IPS-NIHi7 (cell line): Measurements from ENCODE around the gene GRIN3B.
"Not testable (repeated sequence)": the region's sequence is repeated elsewhere in the genome, so short reads cannot be mapped to it uniquely, and the experiment has no call there.

Source experiments
- DNase-seq: peaks from one replicate; pipeline ENCODE4 v3.0.0; 2012; ENCODE audit warnings: mixed read lengths; ENCODE audit errors: extremely low spot score

The GRIN3B gene

GRCh38 chr19:1000095-1000494 lies at the start of gene GRIN3B:
TSS of gene GRIN3B (plus strand) at chr19:1000419. CDS start at chr19:1000438, 19 bp downstream.
- peak; percentile 93 for DNase-seq

GRCh38 chr19:952049-952679 lies 48.1 kb upstream of the GRIN3B start:
- no peak for DNase-seq

- peak; percentile 66 for DNase-seq
Measured at GRCh38 chr19:952680-953444, 47.4 kb upstream of the GRIN3B start.

DNA sequence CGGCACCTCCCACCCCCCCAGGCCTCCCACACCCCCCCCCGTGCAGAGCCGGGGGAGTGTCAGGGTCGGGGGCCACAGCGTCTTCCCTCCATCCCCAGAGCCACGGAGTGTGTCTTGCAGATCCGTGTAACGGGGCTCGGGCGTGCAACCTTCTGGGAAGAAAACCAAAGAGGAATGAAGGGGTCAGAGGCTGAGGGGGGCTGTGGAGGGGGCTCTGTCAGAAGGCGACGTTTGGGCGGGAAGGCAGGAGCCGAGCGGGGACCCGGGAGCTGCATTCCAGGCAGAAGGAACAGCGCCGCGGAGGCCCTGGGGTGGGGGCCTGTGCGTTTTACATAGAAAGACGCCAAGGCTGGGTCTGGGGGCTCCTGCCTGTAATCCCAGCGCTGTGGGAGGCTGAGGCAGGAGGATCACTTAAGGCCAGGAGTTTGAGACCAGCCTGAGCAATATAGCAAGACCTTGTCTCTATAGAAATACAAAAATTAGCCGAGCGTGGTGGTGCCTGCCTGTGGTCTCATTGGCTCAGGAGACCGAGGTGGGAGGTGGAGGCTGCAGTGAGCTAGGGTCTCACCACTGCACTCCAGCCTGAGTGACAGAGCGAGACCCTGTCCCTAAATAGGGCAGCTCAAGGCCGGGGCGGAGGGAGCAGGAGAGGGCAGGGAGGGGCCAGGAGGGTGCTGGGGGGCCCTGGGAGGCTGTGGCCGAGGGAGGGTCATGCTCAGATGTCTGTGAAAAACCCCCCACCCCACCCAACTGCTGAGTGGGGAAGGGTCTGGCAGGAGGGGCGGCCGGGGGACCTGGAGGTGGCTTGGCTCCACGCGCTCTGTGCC lies 46.6 kb upstream of the GRIN3B start:
- DNase-seq: peak; percentile 50

DNA sequence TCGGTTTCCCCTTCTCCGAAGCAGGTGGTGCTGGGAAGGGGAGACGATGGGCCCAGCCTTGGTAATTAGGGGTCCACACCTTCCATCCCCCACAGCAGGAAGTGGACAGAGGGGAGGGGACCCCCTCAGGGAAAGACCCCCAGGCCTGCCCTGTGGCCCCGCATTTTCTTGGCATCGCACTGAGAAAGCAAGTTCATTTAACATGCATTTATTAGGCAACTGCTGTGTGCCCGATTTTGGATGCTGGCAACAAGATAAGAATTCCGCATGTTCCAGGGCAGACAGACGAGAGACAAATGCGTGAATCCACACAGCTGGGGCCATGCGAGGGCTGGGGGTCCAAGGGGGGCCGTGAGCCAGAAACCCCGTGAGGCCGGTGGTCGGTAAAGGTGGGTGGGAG lies 45.9 kb upstream of the GRIN3B start:
- no peak for DNase-seq

GRCh38 chr19:954672-955494 lies 45.3 kb upstream of the GRIN3B start:
- DNase-seq: peak; percentile 57

DNA sequence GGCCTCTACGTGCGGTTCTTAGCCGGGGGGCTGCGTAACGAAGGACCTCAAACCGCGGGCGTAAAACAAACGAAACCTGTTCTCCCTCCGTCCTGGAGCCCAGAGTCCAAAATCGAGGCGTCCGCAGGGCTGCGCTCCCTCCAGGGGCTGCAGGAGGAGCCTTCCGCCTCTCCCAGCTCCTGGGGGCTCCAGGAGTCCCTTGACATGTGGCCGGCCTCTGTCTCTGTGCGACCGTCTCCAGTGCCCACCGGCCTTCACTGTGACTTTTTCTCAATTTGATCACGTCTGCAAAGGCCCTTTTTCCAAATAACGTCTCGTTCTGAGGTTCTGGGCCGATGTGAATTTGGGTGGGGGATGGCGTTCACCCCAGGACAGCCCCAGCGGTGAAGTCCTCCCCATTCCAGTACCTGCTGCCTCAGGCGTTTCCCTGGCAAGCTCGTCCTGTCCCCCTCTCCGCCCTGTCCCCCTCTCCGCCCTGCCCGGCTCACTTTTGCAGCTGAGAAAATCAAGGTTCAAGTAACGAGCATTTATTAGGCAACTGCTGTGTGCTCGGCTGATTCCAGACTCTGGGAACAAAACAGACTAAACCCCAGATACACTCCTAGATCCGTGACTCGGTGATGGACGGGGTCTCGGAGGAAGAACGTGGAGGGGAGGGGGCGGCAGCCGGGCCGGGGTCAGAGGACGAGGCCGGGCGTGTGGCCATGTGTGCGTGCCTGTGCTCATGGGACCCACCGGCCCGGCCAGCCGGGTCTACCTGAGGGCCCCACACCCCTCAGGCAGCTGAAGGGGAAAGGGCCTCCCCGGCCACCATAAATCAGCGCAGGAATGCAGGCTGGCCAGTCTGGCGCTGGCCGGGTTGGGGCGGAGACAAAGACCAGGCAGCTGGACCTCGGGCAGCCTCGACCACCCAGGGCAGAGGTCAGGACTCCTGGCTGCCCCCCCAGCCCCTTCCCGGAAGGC lies 44.1 kb upstream of the GRIN3B start:
- DNase-seq: no peak

GRCh38 chr19:956766-957440 lies 43.3 kb upstream of the GRIN3B start:
- DNase-seq: peak; percentile 61

- DNase-seq: not testable (repeated sequence)
Measured at GRCh38 chr19:957578-957977, 42.6 kb upstream of the GRIN3B start.

DNA sequence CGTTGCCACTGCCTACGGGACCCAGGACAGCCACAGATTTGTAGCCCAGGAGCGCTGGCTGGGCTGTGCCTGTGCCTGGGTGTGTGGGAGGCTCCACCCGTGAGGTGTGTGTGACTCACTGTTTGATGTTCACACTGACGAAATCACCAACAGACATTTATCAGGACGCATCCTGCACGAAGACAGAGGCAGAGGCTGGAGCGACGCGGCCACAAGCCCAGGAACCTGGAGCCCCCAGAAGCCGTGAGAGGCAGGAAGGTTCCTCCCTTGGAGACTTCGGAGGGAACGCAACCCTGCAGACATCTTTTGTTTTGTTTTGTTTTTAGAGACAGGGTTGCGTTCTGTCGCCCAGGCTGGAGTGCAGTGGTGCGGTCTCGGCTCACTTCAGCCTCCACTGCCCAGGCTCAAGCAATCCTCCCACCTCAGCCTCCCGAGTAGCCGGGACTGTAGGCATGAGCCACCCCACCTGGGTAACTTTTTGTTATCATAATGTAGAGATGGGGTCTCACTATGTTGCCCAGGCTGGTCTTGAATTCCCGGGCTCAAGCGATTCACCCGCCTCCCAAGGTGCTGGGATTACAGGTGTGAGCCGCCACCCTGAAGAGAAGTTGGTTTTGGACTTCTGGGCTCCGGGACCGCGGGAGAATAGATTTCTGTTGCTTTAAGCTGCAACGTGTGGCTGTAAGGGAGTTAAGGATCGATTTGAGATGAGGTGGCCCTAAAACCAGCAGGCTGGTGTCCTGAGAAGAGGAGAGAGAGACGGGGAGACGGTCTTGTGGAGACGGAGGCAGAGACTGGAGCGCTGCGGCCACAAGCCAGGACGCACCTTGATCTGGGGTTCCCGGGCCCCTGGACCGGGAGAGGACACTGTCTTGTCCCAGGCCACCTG lies 41.0 kb upstream of the GRIN3B start:
- DNase-seq: no peak

DNA sequence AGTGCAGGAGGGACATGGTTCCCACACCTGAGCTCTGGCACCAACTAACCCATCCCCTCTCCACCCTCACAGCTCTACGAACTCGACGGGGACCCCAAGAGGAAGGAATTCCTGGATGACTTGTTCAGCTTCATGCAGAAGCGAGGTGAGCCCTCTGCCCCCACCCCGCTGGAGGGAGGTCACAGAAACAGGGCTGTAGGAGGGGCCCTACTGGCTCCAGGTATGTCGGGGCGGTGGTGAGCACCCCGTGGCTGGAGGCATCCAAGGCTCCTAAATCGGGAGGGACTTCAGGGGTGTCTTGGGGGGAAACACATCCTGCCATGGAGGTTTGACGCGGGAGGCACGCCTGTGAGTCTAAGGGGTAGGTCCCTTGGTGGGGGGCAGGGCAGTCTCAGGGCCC lies 40.2 kb upstream of the GRIN3B start:
- DNase-seq: peak; percentile 67

GRCh38 chr19:960601-960938 lies 39.6 kb upstream of the GRIN3B start:
- no peak for DNase-seq

GRCh38 chr19:961866-962620 lies 38.2 kb upstream of the GRIN3B start:
- no peak for DNase-seq

GRCh38 chr19:962683-963400 lies 37.4 kb upstream of the GRIN3B start:
- no peak for DNase-seq

DNA sequence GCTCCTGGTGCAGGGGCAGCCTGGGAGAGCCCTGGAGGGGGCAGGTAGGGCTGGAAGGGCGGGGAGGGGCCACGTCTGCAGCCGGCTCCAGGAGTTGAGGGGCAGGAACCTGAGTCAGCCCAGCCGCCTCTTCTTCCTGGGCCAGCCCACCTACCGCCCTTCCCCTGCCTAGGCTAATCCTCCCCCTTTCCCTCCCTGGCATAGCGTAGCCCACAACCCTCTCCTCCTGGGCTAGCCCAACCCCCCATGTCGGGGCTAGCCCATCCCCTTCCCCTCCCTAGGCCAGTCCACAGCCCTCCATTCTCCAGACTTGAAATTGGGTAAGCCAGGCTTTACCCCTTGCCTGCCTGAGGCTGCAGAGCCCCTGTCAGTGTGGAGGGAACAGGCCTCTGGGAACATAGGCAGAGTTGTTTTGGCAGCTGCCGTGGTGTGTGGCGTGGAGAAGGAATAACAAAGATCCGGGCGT lies 36.7 kb upstream of the GRIN3B start:
- no peak for DNase-seq

DNA sequence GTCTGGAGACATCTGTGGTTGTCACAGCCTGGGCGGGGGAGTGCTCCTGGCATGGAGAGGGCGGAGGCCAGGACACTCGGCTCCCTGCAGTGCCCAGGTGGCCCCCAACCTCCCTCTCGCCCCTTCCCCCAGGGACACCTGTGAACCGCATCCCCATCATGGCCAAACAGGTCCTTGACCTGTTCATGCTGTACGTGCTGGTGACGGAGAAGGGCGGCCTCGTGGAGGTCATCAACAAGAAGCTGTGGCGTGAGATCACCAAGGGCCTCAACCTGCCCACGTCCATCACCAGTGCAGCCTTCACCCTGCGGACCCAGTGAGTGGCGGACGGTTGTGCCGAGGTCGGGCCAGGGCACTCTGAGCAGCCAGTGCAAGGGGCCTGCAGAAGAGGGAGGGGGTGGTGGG lies 36.1 kb upstream of the GRIN3B start:
- DNase-seq: no peak
